NCI-H510A (cell line): Measurements from ENCODE around the gene ZFR2.

Source experiments
- DNase-seq: peaks from one replicate; lab custom pipeline; 2025; lab: John Stamatoyannopoulos, UW

Gene ZFR2

DNA sequence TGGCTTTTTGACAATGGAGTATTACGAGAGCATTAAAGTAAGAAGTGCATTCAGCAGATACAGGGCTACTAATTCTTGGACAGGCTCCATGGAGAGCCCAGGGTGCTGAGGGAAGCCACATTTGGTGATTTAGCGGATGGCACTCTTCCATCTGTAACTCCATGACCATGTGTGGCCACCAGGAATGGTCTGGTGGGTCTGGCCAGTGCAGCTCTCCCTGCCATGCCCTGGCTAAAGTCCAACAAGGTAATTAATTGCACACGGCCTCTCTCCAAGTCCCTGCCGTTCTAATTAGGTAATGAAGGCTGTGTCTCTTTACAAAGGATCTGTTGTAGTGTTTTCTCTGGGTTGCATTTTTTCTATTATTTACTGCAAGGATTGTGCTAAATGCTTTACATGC lies 4.3 kb upstream of the ZFR2 start:
- no peak for DNase-seq

GRCh38 chr19:3867971-3868769 lies 668 bp downstream of the ZFR2 start:
- DNase-seq: no peak

- no peak for DNase-seq
Measured at GRCh38 chr19:3866910-3867638, 1.8 kb downstream of the ZFR2 start.

- DNase-seq: no peak
Measured at GRCh38 chr19:3863648-3864047, 5.2 kb downstream of the ZFR2 start.

DNA sequence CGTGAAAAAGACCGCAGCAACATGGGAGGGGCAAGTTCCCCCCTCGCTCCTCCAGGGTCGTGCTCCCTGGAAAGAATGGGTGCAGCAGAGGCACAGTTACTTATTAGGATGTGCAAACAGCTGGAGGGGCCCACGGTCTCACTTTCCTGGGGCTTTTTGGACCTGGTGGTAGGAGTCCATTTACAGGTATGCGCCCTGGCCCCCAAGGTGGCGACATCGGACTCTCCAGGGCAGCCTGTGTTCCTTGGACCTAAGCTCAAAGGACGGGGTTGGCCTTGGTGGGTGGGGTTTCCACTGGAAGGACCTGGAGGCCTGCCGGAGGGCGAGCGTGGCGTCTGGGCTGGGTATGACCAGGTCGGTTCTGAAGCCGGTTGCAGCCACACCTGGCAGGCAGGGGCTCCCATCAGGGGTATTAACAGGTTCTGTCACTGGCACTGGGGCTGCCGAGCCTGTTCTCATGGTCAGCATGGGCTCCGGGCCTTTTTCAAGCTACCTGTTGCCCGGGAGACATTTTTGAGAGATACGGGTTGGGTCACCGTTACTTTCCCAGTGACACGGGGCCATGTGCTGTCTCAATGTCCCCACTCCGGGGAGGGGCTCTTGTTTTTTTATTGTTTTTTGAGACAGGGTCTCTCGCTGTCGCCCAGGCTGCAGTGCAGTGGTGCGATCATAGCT lies 5.9 kb downstream of the ZFR2 start:
- DNase-seq: no peak

GRCh38 chr19:3860499-3860898 lies 8.3 kb downstream of the ZFR2 start:
- no peak for DNase-seq

- no peak for DNase-seq
Measured at GRCh38 chr19:3857449-3858003, 11.3 kb downstream of the ZFR2 start.

GRCh38 chr19:3855320-3855719 lies 13.5 kb downstream of the ZFR2 start:
- no peak for DNase-seq

GRCh38 chr19:3852614-3853254 lies 16.1 kb downstream of the ZFR2 start:
- DNase-seq: no peak

- no peak for DNase-seq
Measured at GRCh38 chr19:3852177-3852511, 16.7 kb downstream of the ZFR2 start.

DNA sequence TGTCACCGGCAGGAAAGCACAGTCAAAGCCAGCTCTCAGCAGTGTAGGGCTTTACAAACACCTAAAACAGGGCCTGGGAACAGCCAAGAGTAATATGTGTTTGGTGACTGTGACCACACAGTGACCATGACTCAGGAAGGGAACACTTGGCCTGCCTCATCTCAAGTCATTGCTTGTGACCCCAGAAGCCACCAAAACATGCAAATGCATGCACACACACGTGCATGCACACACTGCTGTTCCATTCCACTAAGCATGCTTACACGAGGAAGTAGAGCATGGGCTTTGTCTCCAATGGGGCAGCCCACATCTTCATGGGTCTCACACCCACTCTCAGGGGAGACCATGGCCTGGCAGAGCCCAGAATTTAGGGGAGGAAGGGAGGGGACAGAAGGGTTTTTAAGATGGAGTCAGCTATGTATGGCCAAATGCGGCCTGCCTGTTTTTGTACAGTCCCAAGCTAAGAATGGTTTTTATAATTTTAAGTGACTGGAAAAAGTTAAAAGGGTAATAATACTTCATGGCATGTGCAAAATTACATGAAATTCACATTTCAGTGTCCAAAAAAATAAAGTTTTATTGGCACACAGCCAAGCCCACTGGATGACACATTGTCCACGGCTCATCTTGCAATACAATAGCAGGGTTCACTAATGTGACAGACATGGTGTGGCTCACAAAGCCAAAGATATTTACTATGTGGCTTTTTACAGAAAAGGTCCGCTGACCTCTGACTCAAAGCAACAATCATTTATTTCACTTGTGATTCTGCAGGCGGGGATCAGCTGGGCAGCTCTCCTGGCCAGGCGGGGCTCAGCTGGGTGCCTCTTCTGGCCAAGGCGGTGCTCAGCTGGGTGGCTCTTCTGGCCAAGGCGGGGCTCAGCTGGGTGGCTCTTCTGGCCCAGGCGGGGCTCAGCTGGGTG lies 17.3 kb downstream of the ZFR2 start:
- DNase-seq: no peak

GRCh38 chr19:3850320-3850972 lies 18.4 kb downstream of the ZFR2 start:
- DNase-seq: no peak

- DNase-seq: no peak
Measured at GRCh38 chr19:3849787-3850186, 19.1 kb downstream of the ZFR2 start.

DNA sequence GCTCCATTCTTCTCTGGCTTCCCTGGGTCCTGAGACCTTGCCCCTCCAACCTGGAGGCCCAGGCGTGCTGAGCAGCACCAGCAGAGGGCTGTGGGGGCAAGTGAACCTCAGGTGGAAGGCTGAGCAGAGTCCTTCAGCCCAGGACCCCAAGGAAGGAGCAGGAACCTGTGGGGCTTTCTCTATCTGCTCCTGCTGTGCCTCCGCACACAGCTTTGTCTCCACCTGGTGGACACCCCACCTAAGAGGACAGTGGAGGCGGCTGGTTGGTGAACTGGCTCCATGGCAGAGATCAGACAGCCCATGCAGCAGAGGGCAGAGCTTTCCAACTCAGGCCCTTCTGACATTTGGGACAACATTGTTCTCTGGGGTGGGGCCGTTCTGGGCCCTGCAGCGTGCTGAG lies 19.7 kb downstream of the ZFR2 start:
- no peak for DNase-seq

GRCh38 chr19:3844596-3844995 lies 24.2 kb downstream of the ZFR2 start:
- DNase-seq: no peak

GRCh38 chr19:3842948-3843347 lies 25.9 kb downstream of the ZFR2 start:
- no peak for DNase-seq

GRCh38 chr19:3840804-3841203 lies 28.0 kb downstream of the ZFR2 start:
- DNase-seq: no peak

- no peak for DNase-seq
Measured at GRCh38 chr19:3839941-3840340, 28.9 kb downstream of the ZFR2 start.

DNA sequence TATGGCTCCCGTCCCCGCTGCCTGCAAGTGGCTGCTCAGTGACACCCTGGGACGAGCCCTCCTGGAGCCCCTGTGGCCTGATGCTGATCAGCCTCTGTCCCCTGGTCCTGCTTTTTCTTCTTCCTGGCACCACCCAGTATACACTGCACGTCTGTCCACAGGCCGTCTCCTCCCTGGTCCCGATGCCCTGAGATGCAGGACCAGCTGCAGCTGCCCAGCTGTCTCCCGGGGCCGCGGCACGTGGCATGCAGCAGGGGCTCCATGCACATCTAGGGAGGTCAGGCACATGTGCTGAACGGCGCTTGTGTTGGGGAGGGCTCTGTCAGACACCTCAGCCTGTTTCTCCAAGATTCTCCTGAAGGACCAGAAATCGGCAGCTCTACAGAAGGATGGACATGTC lies 30.2 kb downstream of the ZFR2 start:
- no peak for DNase-seq

GRCh38 chr19:3837922-3838321 lies 30.9 kb downstream of the ZFR2 start:
- no peak for DNase-seq

DNA sequence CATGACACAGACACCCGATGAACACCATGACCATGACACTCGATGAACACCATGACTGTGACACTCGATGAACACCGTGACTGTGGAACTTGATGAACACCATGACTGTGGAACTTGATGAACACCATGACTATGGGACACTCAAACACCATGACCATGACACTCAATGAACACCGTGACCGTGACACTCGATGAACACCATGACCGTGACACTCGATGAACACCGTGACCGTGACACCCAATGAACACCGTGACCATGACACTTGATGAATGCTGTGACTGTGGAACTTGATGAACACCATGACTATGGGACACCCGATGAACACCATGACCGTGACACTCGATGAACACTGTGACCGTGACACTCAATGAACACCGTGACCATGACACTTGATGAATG lies 31.5 kb downstream of the ZFR2 start:
- no peak for DNase-seq
